Measurements from ENCODE around the gene C5orf22.
"Not testable (repeated sequence)": the region's sequence is repeated elsewhere in the genome, so short reads cannot be mapped to it uniquely, and the experiment has no call there.

The C5orf22 gene

DNA sequence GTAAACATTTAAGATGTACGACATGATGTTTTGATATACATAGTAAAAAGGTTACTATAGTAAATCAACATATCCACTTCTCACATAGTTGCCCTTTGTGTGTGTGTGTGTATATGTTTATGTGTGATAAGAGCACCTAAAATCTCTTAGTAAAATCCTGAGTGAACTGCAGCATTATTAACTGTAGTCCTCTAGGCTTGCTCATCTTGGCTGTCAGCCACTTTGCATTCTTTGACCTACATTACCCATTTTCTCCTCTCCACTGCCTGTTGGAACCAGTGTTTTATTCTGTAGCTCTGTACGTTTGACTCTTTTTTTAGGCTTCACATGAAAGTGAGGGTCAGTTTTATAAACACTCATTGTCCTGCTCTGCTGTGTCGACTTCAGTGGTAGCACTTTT is 24.4 kb downstream of the C5orf22 start:
- DNase-seq = no peak

DNA sequence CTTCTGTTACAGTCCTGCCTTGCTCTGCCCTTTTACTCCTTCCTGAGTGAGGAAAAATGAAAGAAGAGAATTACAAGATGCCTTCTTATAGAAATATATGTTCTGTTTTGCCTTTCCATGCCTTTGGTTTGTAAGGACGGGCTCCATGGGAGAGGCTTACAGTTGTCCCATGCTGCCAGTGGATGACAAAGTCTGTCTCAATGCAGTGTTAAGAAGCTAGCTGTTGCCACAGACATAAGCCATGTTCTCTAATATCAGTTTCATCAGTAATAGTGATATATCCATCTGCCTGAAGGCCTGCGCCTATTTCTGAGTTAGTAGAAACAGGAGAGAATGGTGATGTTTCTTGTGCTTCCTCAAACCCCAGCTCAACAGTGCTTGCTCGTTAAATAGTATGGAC is 27.8 kb downstream of the C5orf22 start:
- no peak for DNase-seq

DNA sequence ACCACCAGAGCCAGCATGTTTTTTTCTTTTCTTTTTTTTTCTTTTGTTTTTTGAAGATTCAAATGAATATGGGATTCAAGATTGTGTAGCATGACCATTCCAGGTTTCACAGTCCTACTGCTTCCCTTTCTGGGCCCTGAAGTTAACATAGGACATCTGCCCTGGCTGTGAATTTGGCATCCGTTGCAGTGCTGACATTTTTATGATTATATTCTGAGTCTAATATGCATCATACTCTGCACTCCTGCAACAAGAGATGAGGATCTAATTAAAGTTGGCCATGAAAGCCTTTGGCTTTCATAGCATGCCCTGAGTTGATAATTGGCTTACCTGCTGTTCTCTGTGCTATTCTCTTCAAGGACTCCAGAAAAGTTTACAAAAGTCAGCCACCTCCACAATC is 29.8 kb downstream of the C5orf22 start:
- DNase-seq = no peak

DNA sequence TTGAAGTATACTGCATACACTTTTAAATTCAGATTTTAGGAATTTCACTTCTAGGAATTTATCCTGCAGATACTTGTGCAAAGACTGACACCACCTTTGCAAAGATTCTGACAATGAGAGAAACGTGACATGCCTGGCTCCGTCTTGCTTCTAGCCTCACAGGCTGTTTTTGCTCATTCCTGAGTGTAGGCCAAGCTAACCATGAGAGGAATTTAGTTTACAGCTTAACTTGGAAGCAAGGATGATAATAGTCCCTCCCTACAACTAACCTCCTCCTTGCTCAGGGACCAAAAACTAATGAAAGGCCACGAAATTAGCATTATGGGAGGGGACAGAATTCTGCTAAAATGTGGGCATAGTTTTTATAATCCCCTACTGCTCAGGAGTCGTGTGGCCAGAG is 31.1 kb downstream of the C5orf22 start:
- no peak for DNase-seq

DNA sequence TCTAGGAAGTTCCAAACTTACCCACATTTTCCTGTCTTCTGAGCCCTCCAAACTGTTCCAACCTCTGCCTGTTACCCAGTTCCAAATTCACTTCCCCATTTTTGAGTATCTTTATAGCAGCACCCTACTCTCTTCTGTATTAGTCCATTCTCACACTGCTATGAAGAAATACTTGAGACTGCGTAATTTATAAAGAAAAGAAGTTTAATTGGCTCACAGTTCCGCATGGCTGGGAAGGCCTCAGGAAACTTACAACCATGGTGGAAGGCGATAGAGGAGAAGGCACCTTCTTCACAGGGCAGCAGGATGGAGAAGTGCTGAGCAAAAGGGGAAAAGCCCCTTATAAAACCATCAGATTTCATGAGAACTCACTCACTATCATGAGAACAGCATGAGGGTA is 34.3 kb downstream of the C5orf22 start:
- not testable (repeated sequence) for DNase-seq

DNA sequence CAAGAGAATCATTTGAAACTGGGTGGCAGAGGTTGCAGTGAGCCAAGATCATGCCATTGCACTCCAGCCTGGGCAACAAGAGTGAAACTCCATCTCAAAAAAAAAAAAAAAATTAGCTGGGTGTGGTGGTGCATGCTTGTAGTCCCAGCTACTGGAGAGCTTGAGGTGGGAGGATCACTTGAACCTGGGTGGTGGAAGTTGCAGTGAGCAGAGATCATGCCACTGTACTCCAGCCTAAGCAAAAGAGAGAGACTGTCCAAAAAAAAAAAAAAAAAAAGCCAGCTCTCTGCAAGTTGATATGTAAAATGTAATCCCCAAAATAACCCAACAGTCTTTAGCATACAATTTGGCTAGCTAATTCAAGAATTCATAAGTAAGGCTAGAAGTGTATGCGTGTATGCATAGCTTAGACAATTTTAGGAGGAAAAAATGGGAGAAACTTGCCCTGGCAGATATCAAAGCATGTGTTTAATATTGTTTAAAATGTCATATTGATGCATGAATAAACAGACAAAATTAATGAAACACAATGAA is 36.3 kb downstream of the C5orf22 start:
- no peak for DNase-seq

DNA sequence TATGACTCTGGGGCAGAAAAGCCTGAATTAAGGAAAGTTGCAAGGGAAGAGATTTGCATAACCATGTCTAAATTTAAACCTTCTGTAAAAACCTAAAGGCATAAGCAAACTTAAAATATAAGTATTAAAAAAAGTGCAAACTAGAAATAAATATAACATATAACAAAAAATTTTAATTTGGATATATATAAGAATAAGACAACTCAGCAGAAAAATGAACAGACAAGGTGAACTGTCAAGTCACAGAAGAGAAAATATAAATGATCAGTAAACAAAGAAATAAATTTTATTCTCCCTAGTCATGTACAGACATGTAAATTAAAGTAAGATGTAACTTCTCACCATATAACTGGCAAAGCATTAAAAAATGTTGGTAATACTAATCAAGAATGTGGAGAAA is 37.0 kb downstream of the C5orf22 start:
- DNase-seq = no peak

DNA sequence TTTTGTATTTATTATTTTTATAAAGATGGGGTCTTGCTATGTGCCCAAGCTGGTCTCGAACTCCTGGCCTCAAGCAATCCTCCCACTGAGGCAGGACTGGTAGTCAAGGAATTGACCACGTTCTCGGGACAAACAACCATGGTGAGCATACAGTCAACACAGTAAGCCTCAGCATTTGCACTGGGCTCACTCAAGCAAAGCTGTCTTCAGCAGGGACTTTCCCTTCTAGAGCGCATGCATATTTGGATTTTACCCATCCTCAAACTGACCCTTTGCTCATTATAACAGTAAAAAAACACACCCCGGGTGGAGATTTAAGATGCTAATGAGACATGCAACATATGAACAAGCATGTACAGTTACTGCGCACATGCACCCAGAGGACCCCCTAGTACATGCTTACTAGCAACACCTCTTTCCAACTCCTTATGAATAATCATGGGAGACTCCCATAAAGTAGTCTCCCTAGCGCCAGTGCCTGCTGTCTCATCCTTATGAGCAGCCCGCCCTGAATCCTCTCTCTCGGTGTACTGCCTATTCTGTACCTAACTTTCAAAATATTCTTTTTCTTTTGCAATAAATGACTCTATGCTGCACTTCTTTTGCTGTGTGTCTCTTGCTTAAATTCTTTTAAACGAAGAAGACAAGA is 41.5 kb downstream of the C5orf22 start:
- DNase-seq = no peak

DNA sequence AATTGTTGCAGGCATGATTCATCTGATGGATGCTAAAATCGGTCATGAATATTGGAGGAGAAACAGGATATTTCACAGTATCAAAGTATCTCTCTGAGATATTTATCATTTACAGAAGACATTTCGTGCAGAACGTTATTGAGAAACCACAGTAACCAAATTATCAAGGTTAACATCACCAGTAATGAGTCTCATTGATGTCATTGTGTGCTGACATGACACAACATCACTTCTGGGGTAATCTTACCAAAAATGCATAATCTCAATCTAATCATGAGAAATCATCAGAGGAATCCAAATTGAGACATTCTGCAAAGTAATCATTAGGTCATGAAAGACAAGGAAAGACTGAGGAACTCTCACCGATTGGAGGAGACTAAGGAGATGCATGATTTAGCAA is 42.7 kb downstream of the C5orf22 start:
- no peak for DNase-seq

DNA sequence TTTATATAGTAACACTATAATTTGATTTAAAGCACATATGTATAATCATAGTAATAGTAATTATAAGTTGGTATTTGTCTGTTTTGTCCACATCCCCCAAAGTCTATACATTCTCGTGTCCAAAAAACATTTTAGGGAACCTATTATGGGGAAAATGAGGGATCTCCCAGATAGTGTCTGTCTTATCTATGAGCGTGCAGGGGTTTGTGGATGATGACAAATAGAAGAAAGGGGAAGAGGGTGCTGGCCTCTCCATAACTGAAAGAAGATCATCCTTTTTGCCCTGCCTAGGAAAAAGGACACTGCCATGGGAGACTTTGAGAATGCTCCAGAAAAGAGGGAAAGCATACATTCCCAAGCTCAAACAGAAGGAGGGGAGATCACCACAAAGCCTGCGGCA is 45.3 kb downstream of the C5orf22 start:
- no peak for DNase-seq

DNA sequence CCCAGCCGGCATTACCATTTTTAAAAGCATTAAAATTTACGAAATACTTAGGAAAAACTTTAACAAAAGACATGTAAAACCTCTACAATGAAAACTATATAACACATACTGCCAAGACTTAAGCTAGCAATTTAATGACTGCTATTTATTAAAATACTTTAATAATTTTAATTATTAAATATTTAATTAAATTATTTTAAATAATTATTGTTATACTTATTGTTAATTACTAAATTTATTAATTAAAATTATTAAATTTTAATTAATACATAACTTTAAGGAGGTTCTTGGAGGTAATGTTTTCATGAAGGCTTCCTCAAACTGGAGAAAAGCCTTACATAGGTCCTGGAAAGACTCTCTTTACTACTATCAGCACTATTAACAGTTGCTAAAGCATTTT is 47.5 kb downstream of the C5orf22 start:
- DNase-seq = no peak

DNA sequence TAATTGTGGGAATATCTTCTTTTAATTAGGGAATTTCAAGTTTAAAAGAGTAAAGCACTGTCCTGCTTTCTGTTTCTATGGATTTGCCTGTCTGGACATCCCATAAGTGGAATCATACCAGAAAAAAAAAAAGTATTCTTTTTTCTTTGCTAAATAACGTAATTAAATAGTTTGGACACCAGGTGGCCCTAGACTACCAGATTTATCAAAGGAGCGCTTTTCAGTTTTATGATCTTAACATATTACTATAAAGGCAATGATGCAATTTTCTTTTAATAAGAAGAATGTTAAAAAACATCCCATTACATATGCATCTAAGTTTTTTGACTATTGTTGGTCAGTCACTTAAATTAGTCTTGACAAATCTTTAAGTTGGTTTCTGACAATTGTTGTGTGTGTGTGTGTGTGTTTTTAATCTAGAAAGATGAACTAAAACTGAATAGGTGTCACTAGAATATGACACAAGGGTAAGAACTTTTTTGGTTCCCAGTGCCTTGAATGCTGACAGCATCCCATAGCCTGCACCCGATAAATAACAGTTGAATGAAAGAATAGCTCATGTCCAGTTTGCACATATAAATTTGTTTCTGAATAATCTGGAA is 49.5 kb downstream of the C5orf22 start:
- DNase-seq = no peak

DNA sequence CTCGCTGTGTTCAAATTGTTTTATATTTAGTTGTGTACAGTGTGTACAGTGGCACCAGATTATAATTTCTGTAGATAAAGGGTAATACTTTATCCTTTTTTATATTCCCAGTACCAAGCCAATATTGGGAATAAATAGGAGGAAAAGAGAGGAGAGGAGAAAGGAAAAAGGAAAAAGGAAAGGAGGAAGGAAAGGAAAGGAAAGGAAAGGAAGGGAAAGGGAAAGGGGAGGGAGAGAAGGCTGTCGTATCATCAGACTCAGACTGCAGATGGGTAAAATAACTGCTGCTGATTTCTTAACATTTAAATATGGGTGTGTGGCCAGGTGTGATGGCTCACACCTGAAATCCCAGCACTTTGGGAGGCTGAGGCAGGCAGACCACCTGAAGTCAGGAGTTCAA is 51.0 kb downstream of the C5orf22 start:
- DNase-seq = no peak

DNA sequence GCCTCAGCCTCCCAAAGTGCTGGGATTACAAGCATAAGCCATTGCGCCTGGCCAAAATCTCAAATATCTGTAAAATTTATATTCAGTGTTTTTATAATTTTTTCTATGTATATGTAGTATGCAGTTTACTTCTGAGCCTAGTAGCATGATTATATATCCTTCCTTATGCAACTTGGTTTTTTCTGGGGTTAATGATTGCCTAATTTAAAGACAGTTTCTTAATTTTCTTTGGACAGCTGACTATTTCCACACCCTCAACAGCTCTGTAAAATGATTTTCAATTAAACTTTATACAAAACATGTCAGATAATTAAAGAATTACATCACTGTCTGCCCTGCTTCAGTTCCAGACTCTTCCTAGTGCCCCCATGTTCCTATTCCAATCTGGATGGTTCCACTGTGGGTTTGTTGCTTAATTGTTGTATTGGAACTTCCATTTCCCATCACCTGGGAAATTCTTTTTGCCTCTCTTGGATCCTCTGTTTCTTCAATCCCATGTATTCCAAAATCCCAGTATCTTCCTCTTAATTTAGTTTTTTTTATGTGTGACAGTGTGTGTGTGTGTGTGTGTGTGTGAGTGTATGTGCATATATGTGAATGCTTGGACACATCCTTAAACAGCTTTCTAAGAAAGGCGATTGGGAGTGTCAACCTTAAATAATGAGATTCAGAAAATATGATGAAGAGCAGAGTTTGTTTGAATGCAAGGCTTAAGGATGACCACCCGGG is 53.2 kb downstream of the C5orf22 start:
- DNase-seq = no peak

DNA sequence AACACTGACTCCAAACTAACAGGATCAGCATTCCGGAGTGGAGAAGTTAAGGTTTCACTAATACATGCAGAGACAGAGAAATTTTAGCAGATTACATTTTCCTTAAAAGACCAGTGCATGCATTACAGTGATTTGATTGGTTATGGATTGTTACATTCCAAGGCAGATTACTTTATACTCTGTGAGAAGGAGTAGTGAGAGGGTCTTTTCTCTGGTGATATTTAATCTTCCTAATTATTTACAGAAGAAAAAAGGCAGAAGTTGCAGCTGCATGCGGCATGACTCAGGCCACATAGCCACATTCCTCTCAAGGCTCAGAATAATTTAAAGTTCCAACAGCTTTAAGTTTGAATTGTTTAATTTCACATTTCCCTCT is 53.8 kb downstream of the C5orf22 start:
- no peak for DNase-seq

DNA sequence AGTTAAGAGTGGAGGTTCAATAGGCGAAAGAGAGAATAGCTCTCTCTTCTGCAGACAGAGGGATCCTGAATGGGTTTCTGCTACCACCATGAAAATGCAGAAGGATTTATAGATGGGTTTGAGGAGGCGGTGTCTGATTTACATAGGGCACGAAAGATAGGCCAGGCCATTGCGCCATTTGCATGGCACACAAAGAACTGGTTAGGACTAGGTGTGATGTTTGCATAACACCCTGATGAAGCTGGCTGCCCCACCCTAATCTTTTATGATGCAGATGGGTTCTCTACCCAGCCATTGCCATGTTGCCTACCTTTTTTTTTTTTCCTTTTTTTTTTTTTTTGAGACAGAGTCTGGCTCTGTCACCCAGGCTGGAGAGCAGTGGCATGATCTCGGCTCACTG is 55.4 kb downstream of the C5orf22 start:
- no peak for DNase-seq

DNA sequence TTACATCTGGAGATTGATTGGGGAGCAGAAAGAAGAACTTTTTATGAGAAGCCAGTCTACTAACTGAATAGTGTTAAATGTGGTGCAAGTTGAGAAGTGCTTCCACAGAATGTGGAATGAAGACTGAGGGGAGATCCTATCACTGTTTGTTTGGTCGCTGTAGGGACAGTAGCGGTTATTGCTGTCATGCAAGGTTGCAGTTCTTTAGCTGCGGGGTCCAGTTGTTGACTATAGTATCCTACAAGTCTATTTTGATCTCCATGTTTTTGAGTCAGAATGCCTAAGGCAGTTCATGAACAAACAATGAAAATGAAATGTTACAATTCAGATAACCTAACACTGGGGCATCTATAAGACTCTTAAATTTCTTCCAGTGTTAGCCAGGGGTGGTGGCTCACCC is 61.6 kb downstream of the C5orf22 start:
- no peak for DNase-seq

DNA sequence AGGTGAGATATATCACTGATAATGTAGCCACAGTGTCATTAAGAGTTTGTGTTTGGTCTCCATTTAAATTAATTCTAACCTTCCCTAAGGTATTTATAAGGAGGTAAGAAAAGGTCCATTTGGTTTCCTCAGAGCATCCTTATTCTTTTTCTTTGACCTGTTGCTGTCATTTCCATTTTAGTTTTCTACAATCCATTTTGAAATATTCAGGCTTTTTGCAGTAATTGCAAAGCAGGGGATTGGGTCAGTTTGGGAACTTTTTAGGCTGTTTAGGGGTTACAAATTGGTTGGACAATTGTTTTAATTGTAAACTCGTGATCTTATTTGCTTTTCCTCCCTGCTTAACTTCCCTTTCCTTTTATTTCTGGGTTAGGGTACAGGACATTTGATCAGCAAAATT is 64.3 kb downstream of the C5orf22 start:
- DNase-seq = no peak

DNA sequence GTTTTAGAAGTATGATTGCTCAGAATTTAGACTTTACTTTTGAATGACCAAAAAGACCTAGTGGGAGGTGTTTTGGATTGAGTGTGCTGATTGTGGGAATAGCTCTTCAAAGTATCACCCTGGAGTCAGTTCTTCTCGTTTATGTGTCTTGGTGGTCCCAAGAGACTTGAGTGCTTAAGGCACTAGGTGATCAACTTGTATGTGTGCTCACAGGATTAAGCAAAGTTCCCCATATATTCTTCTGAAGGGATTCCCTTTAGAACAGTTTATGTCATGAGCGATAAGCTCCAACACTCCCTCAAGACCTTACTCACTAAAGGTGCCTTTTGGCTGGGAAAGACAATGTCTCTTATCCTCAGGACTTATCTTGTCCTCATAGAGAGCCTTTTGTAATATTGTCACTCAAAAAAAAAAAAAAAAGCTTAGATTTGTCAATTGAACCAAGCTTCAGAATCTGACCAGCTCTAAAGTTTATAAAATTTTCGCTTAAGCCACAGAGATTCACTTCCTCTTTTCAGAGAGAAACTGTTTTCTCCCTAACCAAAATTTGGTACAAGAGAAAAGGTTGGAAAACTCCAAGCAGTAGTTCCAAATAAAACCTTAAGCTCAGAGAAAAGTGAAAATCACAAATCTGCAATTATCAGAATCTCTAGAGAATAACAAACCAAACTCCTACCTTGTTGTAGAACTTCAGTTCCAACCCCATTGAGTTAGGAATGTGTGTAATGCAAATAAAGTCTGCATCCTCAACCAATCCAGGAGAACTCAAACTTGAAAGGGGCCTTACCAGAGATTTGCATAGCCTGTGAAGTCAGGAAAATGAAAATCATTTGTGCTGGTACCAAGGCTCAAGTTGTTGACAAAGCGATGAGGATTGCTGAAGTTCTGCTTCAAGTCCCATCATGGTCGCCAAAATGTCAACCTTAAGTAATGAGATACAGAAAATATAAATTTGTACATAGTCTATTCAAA is 66.8 kb downstream of the C5orf22 start:
- no peak for DNase-seq

DNA sequence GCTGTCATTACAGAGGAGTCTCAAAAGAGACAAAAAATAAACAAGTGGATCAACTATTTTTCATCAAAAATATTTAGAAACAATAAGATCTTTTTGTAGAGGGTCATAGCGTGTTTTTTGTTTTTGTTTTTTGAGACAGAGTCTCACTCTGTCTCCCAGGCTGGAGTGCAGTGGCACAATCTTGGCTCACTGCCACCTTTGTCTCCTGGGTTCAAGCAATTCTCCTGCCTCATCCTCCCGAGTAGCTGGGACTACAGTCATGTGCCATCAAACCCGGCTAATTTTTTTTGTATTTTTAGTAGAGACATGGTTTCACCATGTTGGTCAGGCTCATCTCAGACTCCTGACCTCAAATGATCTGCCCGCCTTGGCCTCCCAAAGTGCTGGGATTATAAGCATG is 70.2 kb downstream of the C5orf22 start:
- DNase-seq = not testable (repeated sequence)

DNA sequence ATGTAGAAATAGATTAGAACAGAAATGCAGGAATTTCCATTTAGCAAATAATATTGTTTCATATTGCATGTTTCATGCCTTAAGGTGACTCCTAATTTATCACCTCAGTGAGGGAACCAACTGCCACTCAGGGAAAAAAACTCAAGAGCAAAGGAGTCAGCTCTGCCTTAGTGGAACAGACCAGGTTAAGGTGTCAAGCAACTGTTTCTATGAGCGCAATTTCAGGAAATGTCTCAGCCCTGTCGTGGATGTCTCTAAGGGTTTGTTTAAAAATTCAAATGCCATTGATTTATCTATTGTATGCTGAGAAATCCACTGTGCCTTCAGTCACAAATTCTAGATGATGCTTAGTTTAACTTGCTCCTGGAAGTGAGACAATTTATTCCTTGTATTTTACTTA is 72.1 kb downstream of the C5orf22 start:
- DNase-seq = no peak

DNA sequence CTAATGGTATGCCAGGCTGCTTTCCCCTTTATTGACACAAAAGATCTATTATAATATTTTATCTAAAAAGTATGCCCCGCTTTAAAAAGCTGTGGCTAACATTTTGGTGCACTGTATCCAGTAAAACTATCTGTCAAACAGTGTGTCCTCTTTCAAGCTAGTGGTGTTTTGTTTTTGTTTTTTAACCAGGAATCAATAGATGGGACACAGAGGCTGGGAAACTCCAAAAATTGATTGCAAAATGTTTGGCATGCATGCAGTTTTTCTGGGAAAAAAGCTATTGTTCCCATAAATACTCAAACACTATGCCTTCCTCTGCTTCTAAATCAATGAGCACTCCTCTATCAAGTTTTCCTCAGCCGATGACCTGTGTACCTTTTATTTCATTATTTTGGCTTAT is 72.5 kb downstream of the C5orf22 start:
- no peak for DNase-seq
